H9 (cell line): ENCODE data around the gene CAMTA1. TPM values are rescaled to one million over a fixed set of nuclear protein-coding genes. Genes with fewer than 3 reads are reported as not detected.

ENCODE experiments used
- DNase-seq: peaks from one replicate; pipeline ENCODE4 v3.0.0-alpha.2; 2017
- H2AFZ ChIP-seq: one replicate; pipeline ENCODE4 v1.6.1; 2013; ENCODE audit warnings: mild to moderate bottlenecking, low read length, control low read depth, moderate library complexity
- H2AK5ac ChIP-seq: 2 replicates; pipeline ENCODE4 v1.6.1; 2013; ENCODE audit warnings: low read length, control low read depth, mixed read lengths; ENCODE audit not compliant: insufficient read length
- H2BK120ac ChIP-seq: one replicate; pipeline ENCODE4 v1.6.1; 2013; ENCODE audit warnings: low read depth, mild to moderate bottlenecking, low read length, control low read depth, inconsistent platforms; ENCODE audit not compliant: poor library complexity, severe bottlenecking
- H2BK12ac ChIP-seq: 2 replicates; pipeline ENCODE4 v1.6.1; 2013; ENCODE audit warnings: low read length, control low read depth, mixed read lengths, low read depth; ENCODE audit not compliant: insufficient read length
- H2BK15ac ChIP-seq: 2 replicates; pipeline ENCODE4 v1.6.1; 2013; ENCODE audit warnings: low read depth, low read length, control low read depth
- H2BK20ac ChIP-seq: one replicate; pipeline ENCODE4 v1.6.1; 2013; ENCODE audit warnings: low read depth, mild to moderate bottlenecking, low read length, control low read depth, inconsistent platforms; ENCODE audit not compliant: poor library complexity, severe bottlenecking
- H2BK5ac ChIP-seq: 2 replicates; pipeline ENCODE4 v1.6.1; 2013; ENCODE audit warnings: low read length, control low read depth, mixed read lengths; ENCODE audit not compliant: insufficient read length
- H3K14ac ChIP-seq: 2 replicates; pipeline ENCODE4 v1.6.1; 2013; ENCODE audit warnings: low read length, control low read depth; ENCODE audit not compliant: insufficient read depth
- H3K18ac ChIP-seq: 2 replicates; pipeline ENCODE4 v1.6.1; 2013; ENCODE audit warnings: low read depth, mild to moderate bottlenecking, mixed read lengths, low read length, control low read depth; ENCODE audit not compliant: insufficient read length
- H3K23ac ChIP-seq: 2 replicates; pipeline ENCODE4 v1.6.1; 2013; ENCODE audit warnings: low read length, control low read depth, mixed read lengths, low read depth; ENCODE audit not compliant: insufficient read length
- H3K23me2 ChIP-seq: 2 replicates; pipeline ENCODE4 v1.6.1; 2013; ENCODE audit warnings: low read depth, mild to moderate bottlenecking, mixed read lengths, low read length, control low read depth; ENCODE audit not compliant: insufficient read length, poor library complexity, severe bottlenecking
- H3K27ac ChIP-seq: 2 replicates; pipeline ENCODE4 v1.5.1; 2013; ENCODE audit warnings: low read length, control low read depth, mixed read lengths, low read depth; ENCODE audit not compliant: insufficient read length
- H3K27me3 ChIP-seq: 2 replicates; pipeline ENCODE4 v1.6.1; 2013; ENCODE audit warnings: low read length, control low read depth, inconsistent platforms; ENCODE audit not compliant: insufficient read depth
- H3K4ac ChIP-seq: 2 replicates; pipeline ENCODE4 v1.6.1; 2013; ENCODE audit warnings: low read depth, mild to moderate bottlenecking, control low read depth, inconsistent platforms, low read length, moderate library complexity
- H3K4me1 ChIP-seq: 2 replicates; pipeline ENCODE4 v1.6.1; 2013; ENCODE audit warnings: low read length, control low read depth, inconsistent platforms; ENCODE audit not compliant: insufficient read depth
- H3K4me2 ChIP-seq: 2 replicates; pipeline ENCODE4 v1.6.1; 2013; ENCODE audit warnings: low read length, control low read depth, mixed read lengths; ENCODE audit not compliant: insufficient read length, insufficient read depth
- H3K56ac ChIP-seq: 2 replicates; pipeline ENCODE4 v1.6.1; 2013; ENCODE audit warnings: low read depth, mild to moderate bottlenecking, mixed read lengths, low read length, control low read depth; ENCODE audit not compliant: insufficient read length
- H3K79me1 ChIP-seq: 2 replicates; pipeline ENCODE4 v1.6.1; 2013; ENCODE audit warnings: low read depth, mild to moderate bottlenecking, moderate library complexity, low read length, control low read depth, inconsistent platforms; ENCODE audit not compliant: insufficient read depth, poor library complexity, severe bottlenecking
- H3K79me2 ChIP-seq: 2 replicates; pipeline ENCODE4 v1.6.1; 2013; ENCODE audit warnings: low read length, control low read depth, inconsistent platforms; ENCODE audit not compliant: insufficient read depth
- H3K9ac ChIP-seq: 2 replicates; pipeline ENCODE4 v1.6.1; 2013; ENCODE audit warnings: low read length, control low read depth, mixed read lengths; ENCODE audit not compliant: insufficient read length; ENCODE audit errors: extremely low read depth
- H3K9me3 ChIP-seq: one replicate; pipeline ENCODE4 v1.6.1; 2013; ENCODE audit warnings: low read depth, low read length, inconsistent platforms; ENCODE audit not compliant: control insufficient read depth
- H3T11ph ChIP-seq: one replicate; pipeline ENCODE4 v1.6.1; 2013; ENCODE audit warnings: mild to moderate bottlenecking, low read length, control low read depth, inconsistent platforms
- H4K20me1 ChIP-seq: one replicate; pipeline ENCODE4 v1.6.1; 2013; ENCODE audit not compliant: control insufficient read depth, insufficient read length, insufficient read depth
- H4K5ac ChIP-seq: 2 replicates; pipeline ENCODE4 v1.6.1; 2013; ENCODE audit warnings: low read depth, mild to moderate bottlenecking, mixed read lengths, low read length, control low read depth; ENCODE audit not compliant: insufficient read length
- H4K8ac ChIP-seq: replicated peaks from 2 replicates; pipeline ENCODE4 v1.6.1; 2013; ENCODE audit warnings: low read length, control low read depth, mixed read lengths, low read depth; ENCODE audit not compliant: insufficient read length
- H4K91ac ChIP-seq: 2 replicates; pipeline ENCODE4 v1.6.1; 2013; ENCODE audit warnings: low read depth, mild to moderate bottlenecking, moderate library complexity, mixed read lengths, low read length, control low read depth; ENCODE audit not compliant: insufficient read length
- H3K27ac Mint-ChIP-seq, 3 experiments: 2 replicates in 2 of 3; 3 replicates in 1 of 3; pipeline ENCODE4 v1.8.0; 2020 to 2021; ENCODE audit warnings: mixed read lengths in 3 of 3, mild to moderate bottlenecking in 1 of 3, moderate library complexity in 1 of 3
- H3K27me3 Mint-ChIP-seq: 2 replicates; pipeline ENCODE4 v1.8.0; 2021; ENCODE audit warnings: low read depth, mild to moderate bottlenecking, moderate library complexity, mixed read lengths
- H3K36me3 Mint-ChIP-seq, 3 experiments: 2 replicates in 2 of 3; 3 replicates in 1 of 3; pipeline ENCODE4 v1.8.0; 2020 to 2021; ENCODE audit warnings: low read depth in 3 of 3, mixed read lengths in 3 of 3; ENCODE audit not compliant: insufficient read depth in 1 of 3
- H3K4me1 Mint-ChIP-seq, 2 experiments: 2 replicates each; pipeline ENCODE4 v1.8.0; 2020; ENCODE audit warnings: mixed read lengths in 2 of 2
- H3K4me3 Mint-ChIP-seq, 2 experiments: 2 replicates in 1 of 2; 3 replicates in 1 of 2; pipeline ENCODE4 v1.8.0; 2020 to 2021; ENCODE audit warnings: mild to moderate bottlenecking in 2 of 2, mixed read lengths in 2 of 2, moderate library complexity in 1 of 2
- H3K9me3 Mint-ChIP-seq, 2 experiments: 2 replicates in 1 of 2; 3 replicates in 1 of 2; pipeline ENCODE4 v1.8.0; 2020; ENCODE audit warnings: mild to moderate bottlenecking in 2 of 2, mixed read lengths in 2 of 2, moderate library complexity in 1 of 2
- WGBS: extraction: QIAGEN DNeasy Blood & Tissue Kit; methylation state at CpG from one replicate; pipeline ENCODE4 v1.1.7; 2013; ENCODE audit warnings: missing lambda C conversion rate, low lambda C conversion rate, mixed read lengths; ENCODE audit not compliant: insufficient read length; ENCODE audit errors: extremely low coverage; 5-methylcytosine and 5-hydroxymethylcytosine counted together
- total RNA-seq: library from RNA; stranded (reverse); gene quantifications from 2 replicates; pipeline ENCODE4 v1.2.1, GENCODE V29; 2021
- TF ChIP-seq, protein P1 (sequence below): fragments of 200-600 bp; sonication (generic); conservative IDR thresholded peaks from 3 replicates; pipeline ENCODE4 v1.8.0; 2021; ENCODE audit warnings: antibody characterized with exemption, mild to moderate bottlenecking

CAMTA1 gene
- total RNA-seq, 1 experiment from 2014 or later, result 115 TPM

DNA sequence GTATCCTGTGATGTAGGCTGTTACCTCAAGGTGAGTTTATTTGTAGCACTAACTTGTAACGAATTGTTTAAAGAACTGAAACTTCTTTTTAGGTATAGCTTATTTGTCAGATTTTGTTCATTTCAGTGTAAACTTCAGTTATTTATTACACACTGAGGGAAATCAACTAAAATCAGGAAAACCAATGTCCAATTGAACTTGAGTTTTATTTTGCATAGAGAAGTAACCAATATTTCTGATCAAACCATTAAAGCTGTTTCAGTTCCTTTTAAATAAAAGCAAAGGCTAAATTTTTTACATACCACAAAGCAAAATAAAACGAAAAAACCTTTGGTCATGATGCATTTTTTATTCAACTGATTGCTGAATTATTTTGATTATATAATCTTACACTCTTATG is 103.6 kb downstream of the CAMTA1 start:
- H3K27me3 ChIP-seq, result no peaks in the 10 kb centered on the region
- Mint-ChIP-seq H3K27me3 (no peaks in the 10 kb centered on the region), H3K9me3 (no peaks in the 10 kb centered on the region), H3K4me1 (peaks cover 4% of the 10 kb centered on the region in 2 experiments; a peak in 2 of 4 replicates), H3K36me3 (no peaks in the 10 kb centered on the region; a peak in 1 of 7 replicates), H3K4me3 (no peak overlapping the region), H3K27ac (no peak overlapping the region)
- no peak overlapping the region for H2BK20ac ChIP-seq
- no peaks in the 10 kb centered on the region for H3K4me1 ChIP-seq
- TF ChIP-seq, protein P1, sequence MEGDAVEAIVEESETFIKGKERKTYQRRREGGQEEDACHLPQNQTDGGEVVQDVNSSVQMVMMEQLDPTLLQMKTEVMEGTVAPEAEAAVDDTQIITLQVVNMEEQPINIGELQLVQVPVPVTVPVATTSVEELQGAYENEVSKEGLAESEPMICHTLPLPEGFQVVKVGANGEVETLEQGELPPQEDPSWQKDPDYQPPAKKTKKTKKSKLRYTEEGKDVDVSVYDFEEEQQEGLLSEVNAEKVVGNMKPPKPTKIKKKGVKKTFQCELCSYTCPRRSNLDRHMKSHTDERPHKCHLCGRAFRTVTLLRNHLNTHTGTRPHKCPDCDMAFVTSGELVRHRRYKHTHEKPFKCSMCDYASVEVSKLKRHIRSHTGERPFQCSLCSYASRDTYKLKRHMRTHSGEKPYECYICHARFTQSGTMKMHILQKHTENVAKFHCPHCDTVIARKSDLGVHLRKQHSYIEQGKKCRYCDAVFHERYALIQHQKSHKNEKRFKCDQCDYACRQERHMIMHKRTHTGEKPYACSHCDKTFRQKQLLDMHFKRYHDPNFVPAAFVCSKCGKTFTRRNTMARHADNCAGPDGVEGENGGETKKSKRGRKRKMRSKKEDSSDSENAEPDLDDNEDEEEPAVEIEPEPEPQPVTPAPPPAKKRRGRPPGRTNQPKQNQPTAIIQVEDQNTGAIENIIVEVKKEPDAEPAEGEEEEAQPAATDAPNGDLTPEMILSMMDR, result no peak
- H3K23ac ChIP-seq, result no peak overlapping the region
- H3K23me2 ChIP-seq, result no peaks in the 10 kb centered on the region
- H2BK15ac ChIP-seq, result no peak overlapping the region
- DNase-seq, result no peak
- H4K91ac ChIP-seq, result no peak overlapping the region
- H3K14ac ChIP-seq, result no peak overlapping the region
- H3K79me1 ChIP-seq, result no peaks in the 10 kb centered on the region
- no peak overlapping the region for H3K18ac ChIP-seq
- no peaks in the 10 kb centered on the region for H3K9me3 ChIP-seq
- H2BK5ac ChIP-seq, result no peak overlapping the region
- no peak overlapping the region for H3K4ac ChIP-seq
- no peak overlapping the region for H3T11ph ChIP-seq
- H3K56ac ChIP-seq, result no peak overlapping the region
- H2BK12ac ChIP-seq, result no peak overlapping the region
- no peak overlapping the region for H4K8ac ChIP-seq
- no peak overlapping the region for H3K9ac ChIP-seq
- no peaks in the 10 kb centered on the region for H3K79me2 ChIP-seq
- no CpG with 5 or more reads among the region's 2 CpGs for WGBS
- no peak overlapping the region for H4K5ac ChIP-seq
- no peak overlapping the region for H2AK5ac ChIP-seq
- H3K27ac ChIP-seq, result no peak overlapping the region
- H3K4me2 ChIP-seq, result no peak overlapping the region
- H2BK120ac ChIP-seq, result no peak overlapping the region
- H2AFZ ChIP-seq, result no peak overlapping the region
- H4K20me1 ChIP-seq, result no peaks in the 10 kb centered on the region
